ENCODE results near the gene TAF1C.

DNA sequence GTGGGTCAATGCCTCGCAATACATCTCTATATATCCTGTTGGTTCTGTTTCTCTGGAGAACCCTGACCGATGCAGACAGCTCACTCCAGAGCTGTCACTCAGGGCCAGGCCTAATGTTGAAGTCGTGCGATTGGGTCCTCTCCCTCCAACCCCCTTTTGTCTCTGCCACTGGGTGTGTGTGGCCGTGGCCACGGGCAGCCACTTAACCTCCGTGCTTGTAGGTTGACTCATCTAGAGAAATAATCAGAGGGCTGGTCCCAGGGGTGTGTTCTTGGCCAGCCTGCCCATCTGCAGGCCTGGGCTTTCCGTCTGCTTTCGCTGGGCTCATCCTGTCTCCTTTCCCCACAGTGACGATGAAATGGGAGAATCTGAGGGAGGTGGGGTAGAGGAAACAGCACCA lies 11.5 kb upstream of the TAF1C start:
- TF ChIP-seq, protein P1, sequence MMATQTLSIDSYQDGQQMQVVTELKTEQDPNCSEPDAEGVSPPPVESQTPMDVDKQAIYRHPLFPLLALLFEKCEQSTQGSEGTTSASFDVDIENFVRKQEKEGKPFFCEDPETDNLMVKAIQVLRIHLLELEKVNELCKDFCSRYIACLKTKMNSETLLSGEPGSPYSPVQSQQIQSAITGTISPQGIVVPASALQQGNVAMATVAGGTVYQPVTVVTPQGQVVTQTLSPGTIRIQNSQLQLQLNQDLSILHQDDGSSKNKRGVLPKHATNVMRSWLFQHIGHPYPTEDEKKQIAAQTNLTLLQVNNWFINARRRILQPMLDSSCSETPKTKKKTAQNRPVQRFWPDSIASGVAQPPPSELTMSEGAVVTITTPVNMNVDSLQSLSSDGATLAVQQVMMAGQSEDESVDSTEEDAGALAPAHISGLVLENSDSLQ (IDR thresholded peaks at IDR 0.05) = peak; percentile 33; the same call in 1 of the 2 replicates
- TF ChIP-seq, protein P2, sequence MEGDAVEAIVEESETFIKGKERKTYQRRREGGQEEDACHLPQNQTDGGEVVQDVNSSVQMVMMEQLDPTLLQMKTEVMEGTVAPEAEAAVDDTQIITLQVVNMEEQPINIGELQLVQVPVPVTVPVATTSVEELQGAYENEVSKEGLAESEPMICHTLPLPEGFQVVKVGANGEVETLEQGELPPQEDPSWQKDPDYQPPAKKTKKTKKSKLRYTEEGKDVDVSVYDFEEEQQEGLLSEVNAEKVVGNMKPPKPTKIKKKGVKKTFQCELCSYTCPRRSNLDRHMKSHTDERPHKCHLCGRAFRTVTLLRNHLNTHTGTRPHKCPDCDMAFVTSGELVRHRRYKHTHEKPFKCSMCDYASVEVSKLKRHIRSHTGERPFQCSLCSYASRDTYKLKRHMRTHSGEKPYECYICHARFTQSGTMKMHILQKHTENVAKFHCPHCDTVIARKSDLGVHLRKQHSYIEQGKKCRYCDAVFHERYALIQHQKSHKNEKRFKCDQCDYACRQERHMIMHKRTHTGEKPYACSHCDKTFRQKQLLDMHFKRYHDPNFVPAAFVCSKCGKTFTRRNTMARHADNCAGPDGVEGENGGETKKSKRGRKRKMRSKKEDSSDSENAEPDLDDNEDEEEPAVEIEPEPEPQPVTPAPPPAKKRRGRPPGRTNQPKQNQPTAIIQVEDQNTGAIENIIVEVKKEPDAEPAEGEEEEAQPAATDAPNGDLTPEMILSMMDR (IDR thresholded peaks at IDR 0.05 in 2 of 3, conservative IDR thresholded peaks at IDR 0.05 in 1 of 3; ENCODE audit: control insufficient read depth in 2 of 3, extremely low read depth in 1 of 3, insufficient read depth in 1 of 3, low read depth in 3 of 3, low read length in 3 of 3) = no peak
